Breast epithelium (tissue), 4 donors: ENCODE measurements around the gene LGALS8. TPM values are rescaled to one million over a fixed set of nuclear protein-coding genes. Genes with fewer than 3 reads are reported as not detected.
A peak's percentile ranks its signal among the peaks of the same experiment; 100 is the strongest.

ENCODE experiments used
- DNase-seq, 2 donors: peaks; one replicate each; pipeline ENCODE4 v3.0.0-alpha.2; 2019; ENCODE audit warnings: low spot score in 2 of 2
- H3K27ac ChIP-seq, 2 donors: fragments of 200-600 bp; sonication (generic) in 1 of 2; one replicate each; pipeline ENCODE4 v1.5.1; 2016 to 2019; ENCODE audit warnings: mild to moderate bottlenecking in 1 of 2
- H3K27me3 ChIP-seq, 2 donors: fragments of 200-600 bp; sonication (generic) in 1 of 2; one replicate each; pipeline versions ENCODE4 v1.5.1 to v1.6.0; 2017 to 2019; ENCODE audit warnings: control low read depth in 1 of 2, mild to moderate bottlenecking in 1 of 2
- H3K36me3 ChIP-seq: fragments of 200-600 bp; one replicate; pipeline ENCODE4 v1.5.1; 2019
- H3K4me1 ChIP-seq, 2 donors: fragments of 200-600 bp; sonication (generic); one replicate each; pipeline ENCODE4 v1.5.1; 2016 to 2019; ENCODE audit warnings: control low read depth in 1 of 2
- H3K4me3 ChIP-seq, 3 donors: fragments of 200-600 bp; sonication (generic); 1 replicate in 2 of 3; 2 replicates in 1 of 3; pipeline ENCODE4 v1.5.1; 2016 to 2019; ENCODE audit warnings: mild to moderate bottlenecking in 3 of 3, moderate library complexity in 2 of 3
- H3K9me3 ChIP-seq, 2 donors: fragments of 200-600 bp; sonication (generic) in 1 of 2; one replicate each; pipeline ENCODE4 v1.5.1; 2016 to 2019; ENCODE audit warnings: control low read depth in 1 of 2
- CTCF ChIP-seq, 3 donors: fragments of 450-650 bp; IDR thresholded peaks; one replicate each; pipeline ENCODE4 v1.5.1; 2016 to 2017; ENCODE audit warnings: antibody characterized with exemption in 3 of 3, mild to moderate bottlenecking in 3 of 3, moderate library complexity in 3 of 3
- POLR2A ChIP-seq: fragments of 450-650 bp; IDR thresholded peaks from one replicate; pipeline ENCODE4 v1.6.1; 2016; ENCODE audit warnings: antibody characterized with exemption, mild to moderate bottlenecking, moderate library complexity
- POLR2AphosphoS5 ChIP-seq, 3 donors: sonication (generic); formaldehyde crosslinking; IDR thresholded peaks; one replicate each; pipeline ENCODE4 v1.6.1; 2017; ENCODE audit warnings: antibody characterized with exemption in 3 of 3
- intact Hi-C: fragments of 100-400 bp; cut with DNase I; formaldehyde crosslinking; loops from one replicate; pipeline ENCODE4 v1.15.1; 2023; ENCODE audit warnings: low total_unique reads
- total RNA-seq, 3 donors: library from RNA; depleted of rRNA; stranded (reverse); fragments of >200 nt; gene quantifications; one replicate each; pipeline ENCODE4 v1.1.0, GENCODE V29; 2016

The LGALS8 gene
- total RNA-seq, 3 donors from 2014 or later = 70.2 to 119 (median 96.4) TPM

DNA sequence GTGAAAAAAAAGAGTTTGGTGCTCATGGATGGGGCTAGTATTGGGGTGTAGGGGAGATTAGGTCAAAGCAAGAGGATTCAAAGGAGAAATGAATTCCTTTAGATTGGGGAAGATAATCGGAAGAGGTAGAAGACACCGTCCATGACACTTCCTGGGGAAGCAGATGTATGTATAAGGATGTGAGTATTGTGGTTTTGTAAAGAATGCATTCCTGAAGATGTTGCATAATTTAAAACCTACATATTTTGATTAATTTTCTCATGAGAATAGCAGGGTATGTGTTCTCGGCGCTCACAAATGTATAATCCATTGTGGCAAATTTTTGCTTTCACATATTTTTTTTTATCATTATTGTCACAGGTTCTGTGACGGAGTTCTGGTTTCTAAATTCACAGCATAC is 5.5 kb upstream of the LGALS8 start:
- no peaks in the 10 kb centered on the region for H3K9me3 ChIP-seq
- H3K27me3 ChIP-seq = no peaks in the 10 kb centered on the region

GRCh38 chr1:236520445-236521005 is 3.3 kb upstream of the LGALS8 start:
- DNase-seq = no peak
- intact Hi-C loops = no loop called here
- no peaks in the 10 kb centered on the region for H3K4me1 ChIP-seq
- TF ChIP-seq POLR2AphosphoS5 (IDR thresholded peaks at IDR 0.05) (no peak), POLR2A (no peak), CTCF (IDR thresholded peaks at IDR 0.05) (no peak)
- no peaks in the 10 kb centered on the region for H3K27me3 ChIP-seq
- no peak overlapping the region for H3K27ac ChIP-seq
- H3K36me3 ChIP-seq = no peaks in the 10 kb centered on the region
- no peaks in the 10 kb centered on the region for H3K9me3 ChIP-seq
- H3K4me3 ChIP-seq = no peak overlapping the region

More for the DNA sequence above, 5.5 kb upstream of the LGALS8 start:
- no peak for DNase-seq
- no peaks in the 10 kb centered on the region for H3K4me1 ChIP-seq
- TF ChIP-seq POLR2A (no peak), CTCF (IDR thresholded peaks at IDR 0.05) (no peak), POLR2AphosphoS5 (IDR thresholded peaks at IDR 0.05) (no peak)
- H3K27ac ChIP-seq = no peak overlapping the region
- no peaks in the 10 kb centered on the region for H3K36me3 ChIP-seq
- intact Hi-C loops = no loop called here
- H3K4me3 ChIP-seq = no peak overlapping the region

- DNase-seq = peak; percentile 20 to 57
These were observed 662 bp upstream of the LGALS8 start for GRCh38 chr1:236522937-236523703.

GRCh38 chr1:236524142-236524894 is 536 bp downstream of the LGALS8 start:
- DNase-seq = peak in 1 of 2 donors; percentile 26
- Histone ChIP-seq H3K36me3 (no peaks in the 10 kb centered on the region), H3K27me3 (no peaks in the 10 kb centered on the region), H3K4me3 (peak overlapping the region; percentile 90 to 95 (median 94)), H3K4me1 (no peaks in the 10 kb centered on the region), H3K9me3 (no peaks in the 10 kb centered on the region), H3K27ac (peak overlapping the region; percentile 89 to 97)
- intact Hi-C loops = no loop called here
- no peak for TF ChIP-seq POLR2A
- peak in 2 of 3 donors; percentile 32 to 35 for TF ChIP-seq POLR2AphosphoS5 (IDR thresholded peaks at IDR 0.05)
- TF ChIP-seq CTCF (IDR thresholded peaks at IDR 0.05) = no peak

More at GRCh38 chr1:236522937-236523703, 662 bp upstream of the LGALS8 start:
- peak overlapping the region; percentile 90 to 95 (median 94) for H3K4me3 ChIP-seq
- H3K27me3 ChIP-seq = no peaks in the 10 kb centered on the region
- H3K9me3 ChIP-seq = no peaks in the 10 kb centered on the region
- TF ChIP-seq POLR2AphosphoS5 (IDR thresholded peaks at IDR 0.05) (no peak), CTCF (IDR thresholded peaks at IDR 0.05) (no peak), POLR2A (no peak)
- no peaks in the 10 kb centered on the region for H3K36me3 ChIP-seq
- H3K4me1 ChIP-seq = no peaks in the 10 kb centered on the region
- intact Hi-C loops = no loop called here
- H3K27ac ChIP-seq = peak overlapping the region; percentile 89 to 97

DNA sequence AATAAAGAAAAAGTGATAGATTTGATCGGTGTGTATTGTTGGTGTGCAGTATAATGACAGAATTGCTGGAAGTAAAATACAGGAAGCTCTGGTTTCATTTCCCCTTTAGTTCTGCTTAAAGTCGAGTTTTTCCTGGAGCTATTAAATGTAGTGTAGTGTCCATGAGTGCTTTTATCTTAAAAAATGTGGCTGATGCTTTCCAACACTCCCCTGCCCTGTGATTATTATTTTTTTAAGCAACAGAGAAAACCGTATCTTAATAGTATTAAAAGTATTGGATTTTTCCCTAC is 1.1 kb downstream of the LGALS8 start:
- Histone ChIP-seq H3K4me3 (peak overlapping the region; percentile 90 to 95 (median 94)), H3K4me1 (no peaks in the 10 kb centered on the region), H3K27me3 (no peaks in the 10 kb centered on the region), H3K36me3 (no peaks in the 10 kb centered on the region), H3K27ac (peak overlapping the region; percentile 89 to 97), H3K9me3 (no peaks in the 10 kb centered on the region)
- intact Hi-C loops = no loop called here
- TF ChIP-seq CTCF (IDR thresholded peaks at IDR 0.05) = no peak
- TF ChIP-seq POLR2A = no peak
- no peak for TF ChIP-seq POLR2AphosphoS5 (IDR thresholded peaks at IDR 0.05)
- no peak for DNase-seq
